CD4-positive, alpha-beta T cell treated with Interleukin-21 for 1 hour (primary cell): ENCODE measurements around the gene BANK1.

Source experiments
- DNase-seq: peaks from one replicate; pipeline ENCODE4 v3.0.0-alpha.2; 2020

The BANK1 gene

DNA sequence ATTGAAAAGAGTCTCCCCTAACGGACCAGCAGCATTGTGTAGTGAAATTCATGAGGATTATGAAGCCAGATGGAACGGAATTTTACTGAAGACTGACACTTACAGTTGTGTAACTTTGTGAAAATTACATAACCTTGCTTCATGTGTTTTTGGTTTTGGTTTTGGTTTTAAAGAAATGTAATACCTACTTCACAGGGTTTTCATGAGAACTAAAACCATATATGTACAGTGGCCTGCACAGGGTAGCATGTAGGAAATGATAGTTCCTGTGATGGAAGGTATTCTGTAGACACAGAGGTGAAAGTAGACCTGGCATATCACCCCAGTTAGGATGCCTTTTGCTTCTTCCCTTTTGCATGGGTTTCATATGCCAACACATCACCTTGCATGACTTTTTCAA is 247.0 kb downstream of the BANK1 start:
- no peak for DNase-seq

DNA sequence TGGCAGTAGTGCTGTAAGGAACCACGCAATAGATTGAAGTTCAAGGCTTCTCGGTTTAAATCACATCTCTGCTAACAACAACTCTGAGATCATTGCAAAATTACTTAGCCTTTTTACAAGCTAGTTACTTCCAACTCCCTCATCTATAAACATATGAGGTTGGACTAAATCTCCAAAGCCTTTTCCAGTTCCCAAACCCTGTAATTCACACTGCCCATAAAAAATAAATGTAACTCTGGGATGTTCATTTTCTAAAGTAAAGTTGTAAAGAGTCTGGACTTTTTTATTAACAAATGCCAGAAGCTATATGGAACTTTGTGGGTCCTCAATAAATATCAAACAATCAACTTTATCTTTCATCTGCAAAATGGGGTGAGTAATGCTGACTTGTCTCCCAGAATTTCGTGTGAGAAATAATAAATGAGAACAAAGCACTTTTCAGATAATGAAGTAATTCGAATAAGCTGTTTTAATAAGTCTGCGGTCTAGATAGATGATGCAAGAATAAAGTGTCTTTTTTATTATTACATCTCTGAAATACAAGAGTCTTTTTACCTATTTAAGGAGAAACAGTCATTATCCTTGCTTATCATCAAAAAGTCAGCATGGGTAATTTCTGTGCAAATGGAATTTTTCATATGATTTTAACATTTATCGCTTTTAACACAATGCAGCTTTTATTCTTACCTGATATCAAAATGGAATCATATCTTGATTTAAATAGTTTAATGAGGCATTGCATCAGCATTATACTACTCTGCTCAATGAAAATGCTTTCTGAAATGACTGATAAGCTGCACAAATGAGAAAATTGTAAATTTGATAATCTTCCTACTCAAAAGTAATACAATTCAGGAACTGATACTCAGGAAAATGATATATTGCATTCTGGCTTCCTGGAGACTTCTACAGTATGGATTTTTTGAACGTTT is 252.6 kb downstream of the BANK1 start:
- no peak for DNase-seq

DNA sequence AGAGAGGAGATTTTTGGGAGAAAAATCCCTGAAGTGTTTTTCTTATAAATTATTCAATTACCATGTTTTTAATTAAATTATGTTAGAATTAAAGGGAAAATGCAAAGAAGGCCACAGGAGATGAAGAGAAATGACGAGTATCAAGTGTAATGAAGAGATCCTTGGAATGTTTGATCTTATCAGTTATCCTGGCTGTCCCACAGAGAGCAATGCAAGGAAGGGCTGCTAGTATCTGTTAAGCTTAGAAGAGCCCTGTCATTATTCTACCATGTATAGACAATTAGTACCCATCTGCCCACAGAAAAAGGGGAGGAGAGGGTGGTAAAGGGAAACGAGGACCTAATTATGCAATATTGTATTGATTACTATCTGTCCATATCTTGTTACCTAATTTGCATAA is 257.1 kb downstream of the BANK1 start:
- no peak for DNase-seq

DNA sequence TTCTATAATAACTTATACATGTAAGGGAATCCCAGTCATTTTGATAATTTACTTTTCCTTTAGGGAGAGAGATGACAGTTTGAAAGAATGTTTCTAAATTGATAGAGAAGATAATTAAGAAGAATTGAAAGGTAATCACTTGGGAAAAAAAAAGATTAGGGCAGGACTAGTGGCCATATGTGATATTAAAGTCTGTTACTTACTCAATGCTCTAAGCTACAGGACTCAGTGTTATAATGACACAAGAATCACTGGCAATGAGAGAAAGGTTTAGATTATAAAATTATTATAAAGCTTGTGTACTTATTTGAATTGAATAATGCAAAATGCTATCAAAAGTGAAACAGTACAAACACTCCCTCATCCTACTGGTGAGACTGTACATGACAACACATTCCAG is 265.3 kb downstream of the BANK1 start:
- no peak for DNase-seq

DNA sequence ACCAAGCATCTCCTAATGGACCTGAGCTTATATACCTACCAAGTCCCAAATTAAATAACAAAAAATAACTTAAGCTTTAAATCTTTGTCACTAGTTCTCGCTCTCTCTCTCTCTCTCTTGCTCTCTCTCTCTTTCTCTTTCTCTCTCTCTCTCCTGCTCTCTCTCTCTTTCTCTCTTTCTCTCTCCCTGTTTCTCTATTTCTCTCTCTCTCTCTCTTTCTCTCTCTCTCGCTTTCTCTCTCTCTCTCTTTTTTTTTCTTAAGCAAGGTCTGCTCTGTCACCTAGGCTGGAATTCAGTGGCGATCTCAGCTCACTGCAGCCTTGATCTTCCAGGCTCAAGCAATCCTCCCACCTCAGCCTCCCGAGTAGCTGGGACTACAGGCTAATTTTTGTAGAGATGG is 266.6 kb downstream of the BANK1 start:
- DNase-seq = no peak

DNA sequence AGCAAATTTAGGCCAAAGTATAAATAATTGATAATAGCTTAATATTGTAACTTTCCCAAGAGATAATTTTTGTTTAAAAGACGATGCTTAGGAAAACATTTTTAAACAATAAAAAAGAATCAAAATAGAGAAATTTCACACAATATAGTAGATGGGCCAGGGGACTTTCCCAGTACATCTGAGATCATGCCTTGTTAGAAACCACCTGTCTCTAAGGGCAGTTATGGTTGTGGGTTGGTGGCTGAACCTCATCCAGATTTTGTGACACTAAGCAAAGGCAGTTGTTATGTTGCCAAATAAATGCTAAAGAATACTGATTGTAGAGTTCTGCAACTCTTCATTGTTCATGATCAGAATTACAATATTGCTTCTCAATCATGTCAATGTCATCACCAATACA is 270.6 kb downstream of the BANK1 start:
- no peak for DNase-seq

DNA sequence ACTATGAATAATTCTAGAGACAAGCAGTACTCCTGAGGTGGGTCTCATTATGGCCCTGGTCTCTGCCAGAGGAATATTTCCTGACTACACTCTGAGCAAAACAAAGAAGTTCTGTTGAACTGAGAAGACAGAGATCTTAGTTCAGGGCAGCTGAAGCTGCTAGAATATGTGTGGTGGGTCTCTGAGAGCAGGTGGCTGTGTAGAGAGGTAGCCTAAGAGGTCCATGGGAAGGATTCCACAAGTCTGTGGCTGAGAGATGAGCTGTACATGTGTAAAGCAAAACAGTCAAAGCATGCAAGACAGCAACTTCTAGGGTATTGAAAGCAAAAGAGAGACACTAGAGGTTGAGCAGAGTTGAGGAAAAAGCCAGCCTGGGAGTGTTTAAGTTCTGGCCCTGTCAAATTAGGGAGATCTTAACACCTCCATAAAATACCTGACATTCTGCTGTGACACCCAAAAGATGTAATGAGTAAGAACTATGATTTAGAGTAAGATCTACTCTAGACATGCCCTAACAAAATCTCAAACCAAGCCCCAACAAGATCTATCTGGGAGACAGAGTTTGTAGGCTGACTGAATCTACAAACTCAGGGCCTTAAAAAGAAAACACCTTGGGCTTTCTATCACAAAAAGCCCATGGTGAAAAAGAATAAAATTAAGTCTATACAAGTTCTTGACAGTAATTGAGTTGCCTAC is 274.4 kb downstream of the BANK1 start:
- DNase-seq = no peak

DNA sequence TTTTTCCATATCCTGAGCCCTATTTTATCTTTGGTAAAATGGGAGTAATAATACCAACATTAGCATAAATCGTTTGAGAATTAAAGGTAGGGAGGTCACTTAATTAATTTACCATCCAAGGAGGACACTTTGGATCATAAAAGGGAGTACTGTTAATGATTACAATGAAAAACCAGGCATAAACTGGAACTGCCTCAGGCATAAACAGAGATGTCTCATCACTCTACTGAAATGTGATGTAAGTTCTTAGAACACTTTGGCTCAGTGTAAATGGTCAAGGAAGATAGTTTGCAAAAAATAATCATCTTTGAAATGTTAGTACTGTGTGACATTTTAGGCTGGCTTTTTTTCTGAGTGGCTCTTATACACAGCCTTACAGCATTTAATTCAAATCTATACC is 286.1 kb downstream of the BANK1 start:
- DNase-seq = no peak

DNA sequence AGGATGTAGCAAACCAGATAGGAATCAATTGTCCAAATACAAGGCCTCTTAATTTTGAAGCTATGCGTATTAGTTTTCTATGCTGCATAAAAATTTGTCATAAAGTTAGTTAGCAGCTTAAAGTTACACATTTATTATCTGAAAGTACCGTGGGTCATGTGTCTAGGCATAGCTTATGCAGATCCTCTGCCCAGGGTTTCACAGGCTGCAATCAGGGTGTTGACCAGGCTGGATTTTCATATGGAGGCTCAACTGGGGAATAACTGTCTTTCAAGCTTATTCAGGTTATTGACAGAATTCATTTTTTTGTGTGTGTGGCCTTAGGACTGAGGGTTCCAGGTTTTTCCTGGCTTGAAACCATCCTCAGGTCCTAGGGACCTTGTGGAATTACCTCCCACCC is 289.7 kb downstream of the BANK1 start:
- DNase-seq = no peak

DNA sequence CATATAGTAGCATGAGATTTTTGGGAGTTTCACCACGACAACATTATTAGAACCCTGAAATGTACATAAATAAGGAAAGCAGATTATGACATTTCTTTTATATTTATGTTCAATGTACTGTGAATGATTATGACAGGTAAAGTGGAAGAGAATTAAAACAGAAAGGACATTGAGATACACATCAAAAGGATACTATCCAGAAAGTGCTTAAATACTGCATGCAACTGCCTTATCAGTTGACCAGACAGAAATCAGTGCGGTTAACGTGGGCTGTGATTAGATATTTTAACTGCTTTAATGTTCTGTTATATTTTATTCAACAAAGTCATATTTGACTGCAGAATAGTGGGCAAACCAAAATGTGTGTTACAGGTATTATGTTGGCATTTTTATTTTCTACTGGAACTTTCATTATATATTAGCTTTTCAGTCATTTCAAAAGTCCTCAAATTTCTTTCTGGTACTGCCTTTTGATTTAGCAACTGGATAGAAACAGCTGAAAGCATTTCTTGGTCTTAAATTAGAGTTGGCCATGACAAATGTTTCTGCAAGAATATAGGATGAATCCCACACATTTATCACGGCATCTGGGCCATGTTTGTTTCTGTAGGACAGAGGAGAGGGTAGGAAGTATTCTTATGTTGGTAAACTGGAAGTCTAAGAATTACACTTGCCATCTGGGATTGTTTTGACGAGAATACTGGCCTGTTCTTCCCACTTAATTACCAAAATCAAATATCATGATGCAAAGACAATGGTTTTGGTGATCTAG is 299.5 kb downstream of the BANK1 start:
- no peak for DNase-seq

DNA sequence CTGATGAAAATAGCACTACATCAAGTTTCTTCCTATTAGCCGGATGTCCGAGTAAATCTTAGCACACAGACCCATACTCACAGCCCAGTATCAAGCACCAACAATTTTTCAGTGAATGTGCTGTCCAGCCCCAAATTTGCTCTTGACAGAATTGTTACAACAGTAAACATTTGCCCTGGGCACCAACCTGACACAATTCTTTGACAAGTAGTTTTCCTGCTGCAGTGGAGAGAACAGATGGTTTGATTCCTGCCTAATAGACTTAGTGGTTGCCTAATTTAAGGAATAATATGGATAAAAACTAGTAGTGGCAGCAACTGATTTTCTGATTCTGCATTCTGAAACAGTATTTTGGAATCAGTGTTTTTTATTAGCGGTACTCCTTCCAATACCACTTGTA is 301.1 kb downstream of the BANK1 start:
- DNase-seq = no peak

DNA sequence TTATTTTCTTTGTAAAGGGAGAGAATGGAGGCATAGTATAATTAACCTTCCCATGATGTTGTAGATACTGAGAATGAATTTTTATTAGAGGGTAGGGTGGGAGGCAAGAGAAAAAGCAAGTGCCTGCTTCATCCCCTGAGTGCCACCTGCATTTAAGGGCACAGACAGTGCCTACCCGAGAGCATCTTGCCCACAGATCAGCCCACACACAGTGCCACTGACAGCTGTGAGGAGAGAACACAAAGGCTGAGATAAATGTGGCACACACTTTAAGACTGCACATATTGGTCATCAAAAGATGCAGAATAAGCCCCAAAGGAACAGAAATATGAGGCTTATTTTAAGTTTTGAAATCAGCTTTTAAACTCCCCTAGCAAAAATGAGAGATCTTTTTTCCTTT is 304.0 kb downstream of the BANK1 start:
- DNase-seq = no peak

DNA sequence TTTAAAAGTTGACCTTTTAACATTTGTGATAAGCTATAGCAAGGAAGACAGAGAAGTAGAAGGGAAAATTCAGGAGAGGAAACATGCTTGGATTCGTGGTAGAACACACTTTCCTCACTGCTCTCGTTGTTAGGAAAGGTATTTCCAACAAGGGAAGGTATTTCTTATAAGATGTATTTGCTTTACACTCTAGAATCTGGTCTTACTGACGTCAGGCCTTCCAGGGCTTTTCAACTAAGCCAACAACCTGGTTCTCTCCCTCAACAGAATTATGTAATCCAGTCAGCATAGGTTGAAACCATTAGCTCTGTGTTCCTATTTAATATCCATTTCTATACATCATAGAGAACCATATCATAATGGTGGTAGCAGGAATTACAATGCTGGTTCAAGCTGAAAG is 312.8 kb downstream of the BANK1 start:
- DNase-seq = no peak

DNA sequence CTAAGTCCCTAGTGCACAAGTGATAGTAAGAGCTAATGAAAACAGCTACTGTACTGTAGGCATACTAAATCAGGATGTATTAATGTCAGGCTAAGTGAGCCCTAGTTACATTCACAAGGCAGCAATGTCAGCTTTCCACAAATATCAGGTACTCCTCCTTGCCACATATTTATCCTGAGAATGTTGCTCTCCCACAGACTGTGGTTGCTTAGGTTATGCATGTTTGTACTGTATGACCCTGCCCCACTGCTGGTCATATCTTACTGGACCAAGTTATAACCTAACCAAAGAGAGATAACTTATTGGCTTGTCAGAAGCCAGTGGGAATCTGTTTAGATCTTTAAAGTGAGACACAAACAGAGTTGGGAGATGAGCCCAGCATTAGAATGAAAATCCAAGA is 313.7 kb downstream of the BANK1 start:
- DNase-seq = no peak

DNA sequence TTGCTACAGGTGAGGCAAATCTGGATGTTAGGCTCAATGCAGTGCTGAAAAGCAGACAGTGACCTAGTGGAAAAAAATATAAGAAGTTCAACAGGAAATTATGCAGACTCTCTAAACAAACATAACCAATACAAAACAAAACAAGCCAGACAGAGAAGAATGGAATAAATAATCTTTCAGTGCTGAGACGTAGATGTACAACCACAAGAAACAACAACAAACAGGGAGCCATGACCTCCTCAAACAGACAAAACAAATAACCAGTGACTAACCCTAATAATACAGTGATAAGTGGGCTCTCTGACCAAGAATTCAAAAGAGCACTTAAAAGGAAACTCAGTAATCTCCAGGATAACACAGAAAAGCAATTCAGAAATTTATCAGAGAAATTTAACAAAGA is 315.5 kb downstream of the BANK1 start:
- no peak for DNase-seq

DNA sequence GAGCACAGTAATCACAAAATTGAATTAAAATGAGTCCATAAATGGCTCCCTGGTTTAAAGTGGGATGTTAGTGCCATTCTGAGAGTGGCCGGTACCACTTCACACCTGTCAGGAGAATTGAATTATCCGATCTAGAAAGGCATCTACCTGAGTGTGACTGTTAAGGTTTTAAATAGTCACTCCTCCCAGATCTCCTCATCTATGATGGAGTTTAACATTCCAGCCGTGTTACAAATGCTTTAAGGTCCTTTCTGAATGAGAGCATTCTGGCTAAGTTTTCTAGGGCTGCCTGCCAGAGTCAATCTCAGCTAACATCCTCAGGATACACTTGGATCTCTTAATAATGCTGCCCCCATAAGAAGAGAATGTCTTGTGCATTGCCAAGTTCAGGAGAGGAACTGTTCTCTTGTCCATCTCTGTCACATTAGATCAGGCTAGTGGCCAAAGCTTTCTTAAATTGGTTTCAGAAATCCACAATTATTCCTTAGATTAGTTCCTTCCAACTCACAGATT is 323.6 kb downstream of the BANK1 start:
- no peak for DNase-seq

DNA sequence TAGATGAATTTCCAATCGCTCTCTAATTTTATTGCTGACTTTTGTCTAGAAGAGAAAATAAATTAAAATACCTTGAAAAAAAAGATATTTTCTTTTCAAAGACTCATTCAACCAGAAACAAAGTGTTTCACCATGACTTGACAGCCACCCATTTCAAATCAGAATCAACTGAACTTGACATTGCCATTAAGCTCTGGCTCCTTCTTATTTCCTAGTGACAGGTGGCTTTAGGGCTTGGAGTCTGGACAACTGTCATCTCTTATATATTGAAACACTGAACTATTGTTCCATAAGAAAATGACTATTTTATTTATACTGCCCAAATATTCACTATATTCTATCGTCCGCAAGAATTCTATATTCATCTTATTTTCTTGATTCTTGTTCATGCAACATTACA is 325.6 kb downstream of the BANK1 start:
- DNase-seq = no peak

DNA sequence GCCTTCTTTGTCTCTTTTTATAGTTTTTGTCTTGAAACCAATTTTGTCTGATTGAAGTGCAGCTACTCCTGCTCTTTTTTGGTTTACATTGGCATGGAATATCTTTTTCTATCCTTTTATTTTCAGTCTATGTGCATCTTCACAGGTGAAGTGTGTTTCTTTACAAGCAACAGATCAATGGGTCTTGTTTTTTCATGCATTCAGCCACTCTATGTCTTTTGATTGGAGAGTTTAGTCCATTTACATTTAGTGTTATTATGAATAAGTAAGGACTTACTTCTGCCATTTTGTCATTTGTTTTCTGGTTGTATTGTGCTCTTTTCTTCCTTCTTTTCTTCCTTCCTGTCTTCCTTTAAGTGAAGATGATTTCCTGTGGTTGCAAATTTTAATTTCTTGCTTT is 330.3 kb downstream of the BANK1 start:
- DNase-seq = no peak
